ENCODE results near the gene DOCK11. TPM values are rescaled to one million over a fixed set of nuclear protein-coding genes. Genes with fewer than 3 reads are reported as not detected.

Gene DOCK11
- total RNA-seq, 2 donors from 2014 or later = 3.1 to 3.4 TPM

DNA sequence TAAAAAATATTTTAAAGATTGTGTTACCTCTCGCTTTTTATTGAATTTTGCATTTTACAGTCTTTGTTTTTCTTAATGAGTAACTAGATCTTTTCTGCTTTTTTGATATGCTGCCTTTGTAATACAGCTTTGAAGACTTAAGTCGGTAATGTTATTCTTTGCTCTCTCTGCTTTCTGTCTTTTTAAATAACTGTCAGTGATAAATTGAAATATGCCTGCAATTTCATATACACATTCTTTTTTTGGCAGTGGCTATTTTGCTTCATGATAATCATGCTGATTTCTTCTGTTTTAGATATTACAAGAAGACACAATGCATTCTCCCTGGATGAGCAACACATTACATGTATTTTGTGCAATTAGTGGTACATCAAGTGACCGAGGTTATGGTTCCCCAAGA, 189.8 kb downstream of the DOCK11 start:
- Mint-ChIP-seq H3K4me1 (no peaks in the 10 kb centered on the region), H3K36me3 (ENCODE audit: low read depth) (no peaks in the 10 kb centered on the region), H3K9me3 (peaks cover 32% of the 10 kb centered on the region), H3K4me3 (no peak overlapping the region), H3K27me3 (ENCODE audit: insufficient read depth) (no peaks in the 10 kb centered on the region), H3K27ac (no peak overlapping the region)
- Histone ChIP-seq H3K4me3 (ENCODE audit: low read length) (no peak overlapping the region), H3K36me3 (ENCODE audit: control insufficient read depth, insufficient read depth, low read length) (no peaks in the 10 kb centered on the region), H3K27me3 (ENCODE audit: control insufficient read depth, insufficient read depth, low read length, poor library complexity, severe bottlenecking) (no peaks in the 10 kb centered on the region), H3K9ac (ENCODE audit: extremely low read depth, low read length, poor library complexity, severe bottlenecking) (no peak overlapping the region), H3K4me1 (ENCODE audit: control insufficient read depth, insufficient read depth, low read length) (no peaks in the 10 kb centered on the region), H3K27ac (ENCODE audit: low read depth, low read length) (no peak overlapping the region), H3K9me3 (ENCODE audit: control insufficient read depth, low read length) (no peaks in the 10 kb centered on the region)
- WGBS, 2 experiments (ENCODE audit: insufficient coverage in 1 of 2, insufficient read length in 1 of 2) = 87% methylated on average over 2 of the region's 3 CpGs; no CpG with 5 or more reads in 1 of the 2 experiments
- TF ChIP-seq, protein P1, sequence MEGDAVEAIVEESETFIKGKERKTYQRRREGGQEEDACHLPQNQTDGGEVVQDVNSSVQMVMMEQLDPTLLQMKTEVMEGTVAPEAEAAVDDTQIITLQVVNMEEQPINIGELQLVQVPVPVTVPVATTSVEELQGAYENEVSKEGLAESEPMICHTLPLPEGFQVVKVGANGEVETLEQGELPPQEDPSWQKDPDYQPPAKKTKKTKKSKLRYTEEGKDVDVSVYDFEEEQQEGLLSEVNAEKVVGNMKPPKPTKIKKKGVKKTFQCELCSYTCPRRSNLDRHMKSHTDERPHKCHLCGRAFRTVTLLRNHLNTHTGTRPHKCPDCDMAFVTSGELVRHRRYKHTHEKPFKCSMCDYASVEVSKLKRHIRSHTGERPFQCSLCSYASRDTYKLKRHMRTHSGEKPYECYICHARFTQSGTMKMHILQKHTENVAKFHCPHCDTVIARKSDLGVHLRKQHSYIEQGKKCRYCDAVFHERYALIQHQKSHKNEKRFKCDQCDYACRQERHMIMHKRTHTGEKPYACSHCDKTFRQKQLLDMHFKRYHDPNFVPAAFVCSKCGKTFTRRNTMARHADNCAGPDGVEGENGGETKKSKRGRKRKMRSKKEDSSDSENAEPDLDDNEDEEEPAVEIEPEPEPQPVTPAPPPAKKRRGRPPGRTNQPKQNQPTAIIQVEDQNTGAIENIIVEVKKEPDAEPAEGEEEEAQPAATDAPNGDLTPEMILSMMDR (conservative IDR thresholded peaks at IDR 0.05) = no peak
- DNase-seq = no peak

DNA sequence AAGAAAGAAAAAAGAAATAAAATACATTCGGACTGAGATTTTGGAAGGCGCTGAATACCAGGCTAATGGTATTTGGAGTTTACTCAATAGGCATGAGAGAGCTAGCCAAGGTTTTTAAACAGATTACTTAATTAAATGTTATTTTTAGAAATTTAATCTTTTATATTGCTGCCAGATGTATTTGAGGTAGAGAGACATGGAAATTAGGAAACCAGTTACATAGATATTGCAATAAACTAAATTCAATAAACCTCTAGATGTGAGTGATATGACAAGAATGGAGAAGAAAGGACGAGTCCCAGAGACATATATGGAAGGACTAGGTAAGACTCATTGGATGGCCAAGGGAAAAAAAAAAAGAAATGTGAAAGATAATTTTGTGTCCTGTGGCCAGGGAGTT, 193.3 kb downstream of the DOCK11 start:
- Mint-ChIP-seq H3K36me3 (ENCODE audit: low read depth) (no peaks in the 10 kb centered on the region), H3K4me3 (no peak overlapping the region), H3K27me3 (ENCODE audit: insufficient read depth) (no peaks in the 10 kb centered on the region), H3K9me3 (peaks cover 35% of the 10 kb centered on the region), H3K27ac (no peak overlapping the region), H3K4me1 (no peaks in the 10 kb centered on the region)
- Histone ChIP-seq H3K27me3 (ENCODE audit: control insufficient read depth, insufficient read depth, low read length, poor library complexity, severe bottlenecking) (no peaks in the 10 kb centered on the region), H3K27ac (ENCODE audit: low read depth, low read length) (no peak overlapping the region), H3K36me3 (ENCODE audit: control insufficient read depth, insufficient read depth, low read length) (no peaks in the 10 kb centered on the region), H3K9ac (ENCODE audit: extremely low read depth, low read length, poor library complexity, severe bottlenecking) (no peak overlapping the region), H3K4me1 (ENCODE audit: control insufficient read depth, insufficient read depth, low read length) (no peaks in the 10 kb centered on the region), H3K4me3 (ENCODE audit: low read length) (no peak overlapping the region), H3K9me3 (ENCODE audit: control insufficient read depth, low read length) (no peaks in the 10 kb centered on the region)
- TF ChIP-seq, protein P1 (conservative IDR thresholded peaks at IDR 0.05) = no peak
- DNase-seq = no peak
- WGBS, 2 experiments (ENCODE audit: insufficient coverage in 1 of 2, insufficient read length in 1 of 2) = 94% methylated on average over 3 of the region's 3 CpGs; no CpG with 5 or more reads in 1 of the 2 experiments

- no peak overlapping the region for H3K9ac ChIP-seq (ENCODE audit: extremely low read depth, low read length, poor library complexity, severe bottlenecking)
- no peak overlapping the region for H3K27ac Mint-ChIP-seq
- H3K27me3 ChIP-seq (ENCODE audit: control insufficient read depth, insufficient read depth, low read length, poor library complexity, severe bottlenecking) = no peaks in the 10 kb centered on the region
- no peaks in the 10 kb centered on the region for H3K4me1 ChIP-seq (ENCODE audit: control insufficient read depth, insufficient read depth, low read length)
- TF ChIP-seq, protein P1 (conservative IDR thresholded peaks at IDR 0.05) = no peak
- no peaks in the 10 kb centered on the region for H3K27me3 Mint-ChIP-seq (ENCODE audit: insufficient read depth)
- H3K4me1 Mint-ChIP-seq = no peaks in the 10 kb centered on the region
- H3K4me3 ChIP-seq (ENCODE audit: low read length) = no peak overlapping the region
- H3K36me3 Mint-ChIP-seq (ENCODE audit: low read depth) = no peaks in the 10 kb centered on the region
- H3K36me3 ChIP-seq (ENCODE audit: control insufficient read depth, insufficient read depth, low read length) = no peaks in the 10 kb centered on the region
- DNase-seq = no peak
- no peak overlapping the region for H3K4me3 Mint-ChIP-seq
- no peak overlapping the region for H3K27ac ChIP-seq (ENCODE audit: low read depth, low read length)
- 80 to 94% methylated on average over 1 to 2 of the region's 2 CpGs for WGBS, 2 experiments (ENCODE audit: insufficient coverage in 1 of 2, insufficient read length in 1 of 2)
- H3K9me3 Mint-ChIP-seq = peaks cover 49% of the 10 kb centered on the region
- H3K9me3 ChIP-seq (ENCODE audit: control insufficient read depth, low read length) = no peaks in the 10 kb centered on the region
These were observed 198.2 kb downstream of the DOCK11 start for GRCh38 chrX:118693843-118694242.
